HG03457 (cell line): Measurements from ENCODE around the gene TUBA1B.
"Not testable (repeated sequence)": the region's sequence is repeated elsewhere in the genome, so short reads cannot be mapped to it uniquely, and the experiment has no call there.

Source experiments
- ATAC-seq: cut with Tn5 transposase; IDR thresholded peaks from one replicate; pipeline ENCODE4 v1.9.1; 2021; ENCODE audit warnings: moderate number of reproducible peaks; ENCODE audit not compliant: unreplicated experiment

TUBA1B gene

GRCh38 chr12:49127971-49128370 lies 3.2 kb downstream of the TUBA1B start:
- not testable (repeated sequence) for ATAC-seq

- ATAC-seq: no peak
Measured at GRCh38 chr12:49126852-49127763, 4.1 kb downstream of the TUBA1B start.

- no peak for ATAC-seq
Measured at GRCh38 chr12:49121047-49121696, 10.0 kb downstream of the TUBA1B start.

- no peak for ATAC-seq
Measured at GRCh38 chr12:49111206-49111605, 20.0 kb downstream of the TUBA1B start.

GRCh38 chr12:49110464-49111155 lies 20.6 kb downstream of the TUBA1B start, which contains the start of gene LMBR1L:
LMBR1L (minus strand) TSS chr12:49110847; CDS start chr12:49110555, 292 bp downstream.
- peak; percentile 98 for ATAC-seq

- no peak for ATAC-seq
Measured at GRCh38 chr12:49109641-49110463, 21.3 kb downstream of the TUBA1B start.

GRCh38 chr12:49108958-49109404 lies 22.2 kb downstream of the TUBA1B start:
- ATAC-seq: no peak

GRCh38 chr12:49105504-49106084 lies 25.6 kb downstream of the TUBA1B start:
- ATAC-seq: no peak

GRCh38 chr12:49104822-49105221 lies 26.4 kb downstream of the TUBA1B start:
- ATAC-seq: no peak

- ATAC-seq: no peak
Measured at GRCh38 chr12:49100380-49100779, 30.8 kb downstream of the TUBA1B start.

GRCh38 chr12:49098703-49099102 lies 32.5 kb downstream of the TUBA1B start:
- ATAC-seq: no peak

GRCh38 chr12:49098035-49098451 lies 33.2 kb downstream of the TUBA1B start:
- ATAC-seq: no peak

GRCh38 chr12:49097381-49097780 lies 33.8 kb downstream of the TUBA1B start:
- no peak for ATAC-seq

- no peak for ATAC-seq
Measured at GRCh38 chr12:49094975-49095365, 36.2 kb downstream of the TUBA1B start.

GRCh38 chr12:49094160-49094974 lies 36.8 kb downstream of the TUBA1B start, which contains the start of gene DHH:
DHH (minus strand) TSS chr12:49094801; CDS start chr12:49094512, 289 bp downstream.
- ATAC-seq: no peak

- ATAC-seq: no peak
Measured at GRCh38 chr12:49093792-49094159, 37.4 kb downstream of the TUBA1B start.

- no peak for ATAC-seq
Measured at GRCh38 chr12:49092816-49093406, 38.3 kb downstream of the TUBA1B start.

GRCh38 chr12:49092086-49092815 lies 38.9 kb downstream of the TUBA1B start:
- no peak for ATAC-seq
